GM10266 (cell line): ENCODE results near the gene TSFM.

ENCODE experiments used
- DNase-seq: peaks from one replicate; pipeline ENCODE4 v3.0.0; 2012; ENCODE audit errors: extremely low spot score
- CTCF ChIP-seq: IDR thresholded peaks from 2 replicates; pipeline ENCODE4 v1.5.1; 2012; ENCODE audit warnings: mild to moderate bottlenecking, low read depth; ENCODE audit not compliant: control insufficient read depth, insufficient read depth; ENCODE audit errors: missing control alignments

Gene TSFM

GRCh38 chr12:57754411-57755193, 28.0 kb upstream of the TSFM start, which contains the start of gene MARCHF9:
TSS of gene MARCHF9 (plus strand) at chr12:57755103. CDS start at chr12:57755529, 426 bp downstream.
- TF ChIP-seq CTCF, result no peak
- peak; percentile 92 for DNase-seq

DNA sequence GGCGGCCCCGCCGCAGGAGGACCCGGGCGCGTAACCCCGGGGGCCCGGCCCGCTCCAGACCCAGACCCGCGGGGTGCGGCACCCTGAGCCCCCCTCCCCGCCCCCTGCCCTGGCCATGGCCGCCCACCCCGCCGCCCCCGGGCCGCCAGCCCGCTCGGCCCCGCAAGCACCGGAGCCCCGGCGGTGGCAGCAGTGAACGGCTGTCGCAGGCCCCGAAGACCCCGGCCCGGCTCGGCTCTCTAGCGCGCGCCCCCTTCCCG, 27.5 kb upstream of the TSFM start:
- no peak for TF ChIP-seq CTCF
- DNase-seq, result no peak

DNA sequence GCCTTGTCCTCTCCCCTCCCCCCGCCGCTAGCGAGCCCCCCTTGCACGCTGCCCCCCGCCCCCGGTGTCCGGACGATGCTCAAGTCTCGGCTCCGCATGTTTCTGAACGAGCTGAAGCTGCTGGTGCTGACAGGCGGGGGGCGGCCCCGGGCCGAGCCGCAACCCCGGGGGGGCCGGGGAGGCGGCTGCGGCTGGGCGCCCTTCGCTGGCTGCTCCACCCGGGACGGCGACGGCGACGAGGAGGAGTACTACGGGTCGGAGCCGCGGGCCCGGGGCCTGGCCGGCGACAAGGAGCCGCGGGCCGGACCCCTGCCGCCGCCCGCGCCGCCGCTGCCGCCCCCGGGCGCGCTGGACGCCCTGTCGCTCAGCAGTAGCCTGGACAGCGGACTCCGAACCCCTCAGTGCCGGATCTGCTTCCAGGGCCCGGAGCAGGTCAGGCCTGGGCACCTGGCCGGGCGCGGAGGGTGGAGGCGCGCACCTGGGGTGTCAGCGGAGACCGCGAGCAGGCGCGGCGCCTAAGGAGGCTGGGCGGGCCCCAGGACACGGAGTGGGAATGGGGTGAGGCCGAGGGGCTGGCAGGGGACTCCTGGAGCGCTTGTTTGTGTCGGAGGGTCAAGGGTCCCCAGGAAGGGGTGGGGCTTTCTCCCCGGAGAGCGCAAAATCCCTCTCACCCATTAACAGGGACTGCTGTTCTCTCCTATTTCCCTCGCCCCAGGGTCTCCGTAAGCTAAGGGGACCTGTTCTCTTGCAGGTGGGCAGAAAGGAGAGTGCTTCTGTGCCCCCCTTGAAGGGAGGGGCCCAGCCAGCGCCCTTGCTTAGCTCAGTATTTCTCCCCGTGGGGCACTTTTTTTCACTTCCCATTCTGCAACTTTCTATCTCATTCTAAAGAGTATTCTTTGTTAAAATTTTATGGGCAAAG, 26.9 kb upstream of the TSFM start:
- TF ChIP-seq CTCF, result no peak
- no peak for DNase-seq

DNA sequence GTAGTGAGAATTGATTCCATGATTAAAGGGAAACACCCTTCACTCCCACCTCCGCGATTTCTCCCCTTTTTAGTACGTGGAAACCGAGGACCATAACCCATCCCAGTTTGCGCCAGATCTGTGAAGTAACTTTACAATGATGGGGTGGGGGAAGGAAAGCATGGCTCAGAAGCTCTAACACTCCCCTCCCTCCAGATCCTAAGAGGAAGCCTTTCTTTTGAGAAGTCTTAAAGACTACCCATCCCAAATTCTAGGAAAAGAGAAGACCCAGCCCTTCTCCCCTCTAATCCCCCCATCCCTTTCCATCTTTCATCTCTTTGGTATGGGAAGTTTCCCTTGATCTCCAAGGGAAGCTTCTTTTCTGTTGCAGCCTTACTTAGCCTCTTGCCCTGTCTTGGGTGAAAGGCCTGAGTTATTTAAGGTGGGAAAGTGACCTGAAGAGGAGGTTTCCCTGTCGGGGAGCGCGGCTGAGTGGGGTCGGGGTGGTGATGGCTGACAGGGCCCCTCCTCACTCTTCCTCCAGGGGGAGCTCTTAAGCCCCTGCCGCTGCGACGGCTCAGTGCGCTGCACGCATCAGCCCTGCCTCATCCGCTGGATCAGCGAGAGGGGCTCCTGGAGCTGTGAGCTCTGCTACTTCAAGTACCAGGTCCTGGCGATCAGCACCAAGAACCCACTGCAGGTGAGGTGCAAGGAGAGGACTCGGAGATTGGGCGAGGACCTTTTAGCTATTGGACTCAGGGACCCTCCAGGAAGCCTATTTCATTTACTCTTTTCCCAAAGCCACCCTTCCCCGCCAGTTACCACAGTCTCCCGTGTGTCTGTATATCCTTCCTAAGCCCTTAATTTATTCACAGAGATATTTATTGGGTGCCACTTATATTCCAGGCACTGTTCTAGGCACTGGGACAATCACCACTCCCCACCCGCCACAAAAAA, 25.9 kb upstream of the TSFM start:
- DNase-seq, result peak; percentile 89
- peak; percentile 92 for TF ChIP-seq CTCF

GRCh38 chr12:57757771-57758170, 24.8 kb upstream of the TSFM start:
- no peak for TF ChIP-seq CTCF
- DNase-seq, result no peak

DNA sequence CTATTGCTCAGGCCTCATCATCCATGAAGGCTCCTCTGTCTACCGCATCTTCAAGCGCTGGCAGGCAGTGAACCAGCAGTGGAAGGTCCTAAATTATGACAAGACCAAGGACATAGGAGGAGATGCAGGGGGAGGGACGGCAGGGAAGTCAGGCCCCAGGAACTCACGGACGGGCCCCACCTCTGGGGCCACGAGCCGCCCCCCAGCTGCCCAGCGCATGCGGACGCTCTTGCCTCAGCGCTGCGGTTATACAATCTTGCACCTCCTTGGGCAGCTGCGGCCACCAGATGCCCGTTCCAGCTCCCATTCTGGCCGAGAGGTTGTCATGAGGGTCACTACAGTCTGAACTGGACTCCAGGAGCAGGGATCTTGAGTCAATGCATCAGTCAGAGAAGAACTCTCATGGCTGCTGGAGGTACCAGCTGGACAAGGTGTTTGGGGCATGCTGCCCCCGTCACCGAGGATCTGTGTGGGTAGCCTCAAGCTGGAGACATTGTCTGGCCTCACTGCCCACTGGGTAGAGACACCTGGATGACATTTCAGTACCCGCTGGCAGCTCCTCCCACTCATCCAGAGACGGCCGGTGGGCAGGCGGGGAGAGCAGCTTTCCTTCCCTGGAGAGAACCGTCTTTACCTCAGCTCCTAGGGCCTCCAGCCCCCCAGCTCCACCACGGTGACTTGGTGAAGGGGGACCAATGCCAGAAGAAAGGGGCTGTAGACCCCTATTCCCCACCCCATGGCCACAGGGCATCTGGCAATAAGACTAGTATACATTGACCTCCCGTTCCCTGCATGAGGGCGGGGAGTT, 23.8 kb upstream of the TSFM start:
- DNase-seq, result no peak
- no peak for TF ChIP-seq CTCF
